GM10248 (cell line): Measurements from ENCODE around the gene YAP1.
A peak's percentile ranks its signal among the peaks of the same experiment; 100 is the strongest.

Experiments used
- CTCF ChIA-PET: fragments of 300-600 bp; sonication (Branson Sonifier 250); formaldehyde crosslinking; extraction: SDS; loops from one replicate; lab custom pipeline; 2021; ENCODE audit warnings: antibody characterized with exemption; lab: Yijun Ruan, JAX
- POLR2A ChIA-PET: fragments of 350-650 bp; sonication (Branson Sonifier 250); formaldehyde crosslinking; extraction: SDS; loops from one replicate; lab custom pipeline; 2020; ENCODE audit warnings: antibody characterized with exemption; lab: Yijun Ruan, JAX
- DNase-seq: peaks from one replicate; pipeline ENCODE4 v3.0.0; 2012; ENCODE audit errors: extremely low spot score
- CTCF ChIP-seq: IDR thresholded peaks from 2 replicates; pipeline ENCODE4 v1.5.1; 2012; ENCODE audit warnings: mild to moderate bottlenecking, low read depth; ENCODE audit errors: extremely low read depth, missing control alignments, control extremely low read depth

Gene YAP1

GRCh38 chr11:102244681-102245409 is 134.6 kb downstream of the YAP1 start:
- POLR2A ChIA-PET, result no interaction called here

GRCh38 chr11:102251423-102251822 is 141.2 kb downstream of the YAP1 start:
- no peak for DNase-seq
- no peak for TF ChIP-seq CTCF
- CTCF ChIA-PET, result interaction anchor here (1.3 kb wide), 1 partner anchor 8 kb away, joined by 3 read pairs; no protein-coding TSS in a partner anchor
- POLR2A ChIA-PET, result no interaction called here

More at GRCh38 chr11:102244681-102245409, 134.6 kb downstream of the YAP1 start:
- CTCF ChIA-PET, result no interaction called here
- TF ChIP-seq CTCF, result no peak
- no peak for DNase-seq

GRCh38 chr11:102252339-102252891 is 142.2 kb downstream of the YAP1 start:
- ChIA-PET CTCF (interaction anchor here (1.0 to 3.4 kb wide), 4 partner anchors 9 to 414 kb away, joined by 3 to 17 read pairs (median 4); no protein-coding TSS in a partner anchor), POLR2A (no interaction called here)
- no peak for DNase-seq
- TF ChIP-seq CTCF, result no peak

- POLR2A ChIA-PET, result interaction anchor here (0.7 kb wide), 1 partner anchor 79 kb away, joined by 3 read pairs; no protein-coding TSS in a partner anchor
- CTCF ChIA-PET, result interaction anchor here (0.9 to 3.4 kb wide), 5 partner anchors 11 to 413 kb away, joined by 3 to 17 read pairs (median 3); no protein-coding TSS in a partner anchor
- TF ChIP-seq CTCF, result no peak
- no peak for DNase-seq
Observed at GRCh38 chr11:102253020-102253715, 142.9 kb downstream of the YAP1 start.

- TF ChIP-seq CTCF, result peak; percentile 27
- POLR2A ChIA-PET, result no interaction called here
- CTCF ChIA-PET, result interaction anchor here (1.2 to 3.4 kb wide), 3 partner anchors 15 to 412 kb away, joined by 3 to 17 read pairs (median 5); no protein-coding TSS in a partner anchor
- no peak for DNase-seq
Observed at GRCh38 chr11:102254047-102254446, 143.8 kb downstream of the YAP1 start.

- DNase-seq, result no peak
- TF ChIP-seq CTCF, result no peak
- ChIA-PET CTCF (interaction anchor here (1.7 kb wide), 1 partner anchor 12 kb away, joined by 4 read pairs; no protein-coding TSS in a partner anchor), POLR2A (no interaction called here)
Observed at GRCh38 chr11:102256251-102256650, 146.0 kb downstream of the YAP1 start.
